T-helper 9 cell (primary cell): ENCODE measurements around the gene STK24.

Experiments used
- DNase-seq: peaks from one replicate; pipeline ENCODE4 v3.0.0-alpha.2; 2020

The STK24 gene

DNA sequence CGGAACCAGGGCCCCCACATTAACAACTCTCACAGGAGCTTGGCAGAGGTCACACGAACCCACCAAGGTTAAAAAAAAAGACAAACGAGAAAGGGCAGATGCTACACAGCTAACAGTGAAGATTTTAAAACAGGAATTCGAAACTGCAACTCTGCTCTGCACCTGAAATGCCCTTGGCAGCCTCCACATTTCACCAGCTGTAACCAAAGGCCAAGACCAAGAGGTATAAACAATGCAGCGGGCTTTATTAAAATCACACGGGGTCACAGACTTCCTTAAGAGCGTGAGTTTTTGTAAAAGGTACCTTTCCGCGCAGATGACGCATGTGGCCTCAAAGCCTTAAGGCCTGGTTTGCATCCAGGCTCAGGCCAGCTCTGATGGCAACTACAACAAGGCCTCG is 88.2 kb downstream of the STK24 start:
- DNase-seq = no peak

DNA sequence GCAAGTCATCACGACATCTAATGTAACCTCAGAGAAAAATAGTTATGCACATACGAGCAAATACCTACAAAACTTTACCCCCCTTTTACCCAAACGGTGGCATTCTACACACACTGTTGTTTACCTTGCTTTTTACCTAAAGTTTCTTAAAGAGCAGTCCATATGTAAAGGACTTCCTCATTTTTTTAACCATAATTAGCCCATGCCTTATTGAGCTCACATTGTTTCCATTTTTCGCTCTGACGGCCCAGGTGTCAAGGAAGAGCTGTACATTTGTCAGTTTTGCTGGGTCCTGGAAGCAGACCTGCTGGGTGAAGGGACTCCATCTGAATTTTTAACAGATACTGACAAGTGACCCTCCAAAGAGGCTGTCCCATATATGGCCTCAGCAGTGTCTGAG is 89.4 kb downstream of the STK24 start:
- DNase-seq = no peak

DNA sequence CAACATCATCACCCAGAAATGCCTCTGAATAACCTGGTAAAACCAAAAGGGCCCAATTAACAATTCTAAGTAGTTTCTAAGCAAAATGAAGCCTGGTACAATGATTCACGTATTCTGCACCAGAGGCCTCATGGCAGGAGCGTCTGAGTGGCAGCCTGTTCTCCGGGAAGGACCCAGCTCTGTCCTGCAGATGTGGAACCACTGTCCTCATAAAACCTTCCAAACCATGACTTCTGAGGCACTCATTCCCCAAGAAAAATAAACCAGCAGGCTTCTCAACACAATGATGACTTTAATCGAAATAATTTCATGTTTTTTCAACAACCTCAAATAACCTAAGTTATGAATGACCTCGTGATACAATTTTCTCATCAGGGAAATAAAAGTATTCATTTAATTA is 89.9 kb downstream of the STK24 start:
- DNase-seq = no peak

DNA sequence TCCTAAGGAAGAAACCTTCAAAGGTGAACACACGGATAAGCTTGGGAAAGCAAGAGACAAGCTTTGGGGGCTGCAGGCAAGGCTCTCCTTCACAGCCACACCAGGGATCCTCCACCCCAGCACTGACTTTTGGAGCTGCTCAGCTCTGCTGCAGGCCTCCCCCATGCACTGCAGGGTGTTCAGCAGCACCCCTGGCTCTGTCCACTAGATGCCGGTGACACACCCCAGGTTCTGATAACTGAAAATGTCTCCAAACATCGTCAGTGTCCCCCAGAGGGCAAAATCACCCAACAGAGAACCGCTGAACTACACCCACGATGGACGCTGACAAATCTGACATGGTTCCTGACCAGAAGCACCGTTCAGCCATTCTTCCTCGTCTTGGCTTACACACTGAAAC is 90.5 kb downstream of the STK24 start:
- DNase-seq = no peak

DNA sequence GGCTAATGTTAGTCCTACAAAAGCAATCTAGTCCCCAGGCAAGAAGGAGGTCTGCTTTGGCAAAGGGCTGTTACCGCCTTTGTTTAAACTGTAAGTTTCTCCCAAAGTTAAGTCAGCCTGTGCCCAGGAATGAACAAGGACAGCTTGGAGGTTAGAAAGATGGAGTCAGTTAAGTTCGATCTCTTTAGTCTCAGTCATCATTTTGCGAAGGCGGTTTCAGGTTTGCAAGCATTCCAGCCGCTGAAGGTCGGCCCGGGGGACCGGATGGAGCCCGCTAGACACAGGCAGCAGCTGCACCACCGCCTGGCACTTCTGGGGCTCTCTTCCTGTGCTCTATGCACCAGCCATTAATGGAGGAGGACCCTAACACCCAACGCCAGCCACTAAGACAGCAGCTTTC is 91.3 kb downstream of the STK24 start:
- no peak for DNase-seq

DNA sequence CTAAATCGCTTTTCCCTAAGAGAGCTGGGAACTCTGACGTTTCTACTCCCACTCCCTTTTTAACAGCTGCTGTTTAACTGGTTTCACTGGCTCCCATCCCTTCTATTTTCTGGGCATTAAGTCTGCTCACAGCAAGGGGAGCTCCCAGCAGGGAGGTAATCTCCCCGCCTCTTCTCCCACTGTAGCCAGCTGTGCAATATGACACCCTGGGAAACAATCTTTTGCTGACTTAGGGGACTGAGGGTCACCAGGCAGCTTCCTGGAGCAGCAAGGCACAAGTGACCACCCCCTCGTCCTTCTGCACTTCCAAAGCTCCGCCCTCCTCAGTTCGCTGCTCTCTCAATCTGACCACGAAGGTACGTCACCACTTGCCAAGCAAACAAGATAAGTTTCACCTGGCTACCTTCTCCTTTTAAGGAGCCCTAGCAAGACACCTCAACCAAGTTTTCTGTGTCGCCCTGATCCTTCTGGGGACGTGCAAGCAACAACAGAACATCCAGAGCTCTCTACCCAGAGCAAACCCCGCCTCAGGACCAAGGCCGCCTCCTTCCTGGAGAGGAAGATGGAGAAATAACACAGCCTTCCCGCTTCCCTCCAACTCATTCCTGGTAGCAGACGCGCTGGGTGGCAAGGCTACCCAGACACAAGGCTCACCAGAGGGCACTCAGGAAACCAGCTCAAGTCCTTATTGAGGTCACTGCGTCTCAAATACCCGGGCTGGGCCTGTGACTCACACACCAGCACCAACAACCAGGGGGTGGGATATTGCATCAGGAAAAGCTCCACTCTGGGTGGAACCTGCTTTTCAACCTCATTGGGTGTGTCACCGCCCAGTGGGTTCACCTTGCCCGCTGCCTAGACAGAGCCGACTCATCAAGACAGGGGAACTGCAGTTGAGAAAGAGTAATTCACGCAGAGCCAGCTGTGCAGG is 92.4 kb downstream of the STK24 start:
- DNase-seq = peak; percentile 66

DNA sequence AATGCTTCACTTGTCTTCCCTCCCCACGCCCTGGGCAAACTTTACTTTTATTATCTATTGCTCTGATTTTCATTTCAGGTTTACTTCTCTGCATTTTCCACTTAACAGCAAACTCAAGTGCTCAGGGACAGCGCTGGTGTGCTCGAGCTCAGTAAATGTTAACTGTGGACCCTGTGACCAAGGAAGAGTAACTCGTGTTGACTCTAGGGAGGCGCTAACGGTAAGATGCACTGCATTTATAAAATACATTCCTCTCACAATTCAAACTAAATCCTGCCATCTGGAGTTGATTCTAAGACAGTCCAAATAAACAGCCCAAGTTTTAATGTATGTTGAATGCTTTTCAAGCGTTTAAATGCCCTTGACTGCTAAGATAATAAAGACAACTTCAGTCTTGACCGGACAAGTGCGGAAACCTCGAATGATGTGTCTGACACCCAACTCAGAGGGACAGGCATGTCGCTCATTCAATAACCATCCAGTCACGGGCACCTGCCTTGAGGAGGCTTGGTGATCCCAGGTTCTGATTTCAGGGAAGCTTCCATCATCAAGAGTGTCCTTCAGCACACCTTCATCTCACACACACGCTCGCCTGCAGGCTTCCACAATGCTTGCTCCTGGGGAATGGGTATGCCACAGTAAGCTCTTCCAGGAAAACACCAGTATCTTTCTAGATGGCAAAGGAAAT is 93.2 kb downstream of the STK24 start:
- no peak for DNase-seq

DNA sequence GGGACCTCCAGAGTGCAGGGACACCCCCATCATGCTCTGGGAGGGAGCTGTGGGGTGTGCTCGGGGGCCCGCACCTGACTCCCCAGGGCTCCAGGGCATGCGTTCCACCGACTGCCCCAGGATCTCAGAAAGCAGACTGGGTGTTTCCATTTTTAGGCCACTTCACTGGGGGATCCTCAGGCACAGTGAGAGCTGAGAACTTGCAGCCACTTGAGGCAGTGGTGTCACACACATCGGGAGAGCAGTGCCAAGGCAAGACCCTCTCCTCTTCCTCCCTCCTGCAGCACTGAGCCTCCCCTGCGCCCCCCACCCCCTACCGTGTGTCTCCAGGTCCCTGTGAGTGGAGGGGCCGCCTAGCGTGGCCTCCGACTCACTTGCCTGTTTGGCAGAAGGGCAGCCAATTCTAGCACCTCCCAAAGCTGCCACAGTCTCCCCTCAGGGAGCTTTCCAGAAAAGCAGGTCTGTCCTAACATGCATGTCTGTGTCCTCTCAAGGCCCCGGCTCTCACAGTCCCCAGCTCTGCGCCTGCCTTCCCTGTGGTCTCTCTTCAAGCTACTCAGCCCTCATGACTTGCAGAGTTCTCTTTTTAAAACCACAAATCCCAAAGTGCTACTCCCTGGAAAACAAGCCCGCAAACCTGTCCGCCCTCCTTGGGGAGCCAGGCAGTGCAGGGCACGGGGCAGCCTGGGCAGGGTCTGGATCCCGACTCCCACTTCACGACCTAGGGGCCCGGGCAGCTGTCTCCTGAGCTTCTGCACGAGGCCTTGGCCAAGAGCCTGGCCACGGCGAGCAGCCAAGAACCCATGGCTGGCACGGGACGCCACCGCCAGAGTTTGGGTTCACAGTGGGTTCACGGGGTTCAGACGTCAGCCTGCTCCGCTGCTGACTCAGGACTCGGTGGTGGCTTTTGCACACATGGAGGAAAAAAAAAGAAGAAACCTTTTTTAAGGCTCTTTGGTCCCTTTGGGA is 94.1 kb downstream of the STK24 start:
- DNase-seq = no peak

DNA sequence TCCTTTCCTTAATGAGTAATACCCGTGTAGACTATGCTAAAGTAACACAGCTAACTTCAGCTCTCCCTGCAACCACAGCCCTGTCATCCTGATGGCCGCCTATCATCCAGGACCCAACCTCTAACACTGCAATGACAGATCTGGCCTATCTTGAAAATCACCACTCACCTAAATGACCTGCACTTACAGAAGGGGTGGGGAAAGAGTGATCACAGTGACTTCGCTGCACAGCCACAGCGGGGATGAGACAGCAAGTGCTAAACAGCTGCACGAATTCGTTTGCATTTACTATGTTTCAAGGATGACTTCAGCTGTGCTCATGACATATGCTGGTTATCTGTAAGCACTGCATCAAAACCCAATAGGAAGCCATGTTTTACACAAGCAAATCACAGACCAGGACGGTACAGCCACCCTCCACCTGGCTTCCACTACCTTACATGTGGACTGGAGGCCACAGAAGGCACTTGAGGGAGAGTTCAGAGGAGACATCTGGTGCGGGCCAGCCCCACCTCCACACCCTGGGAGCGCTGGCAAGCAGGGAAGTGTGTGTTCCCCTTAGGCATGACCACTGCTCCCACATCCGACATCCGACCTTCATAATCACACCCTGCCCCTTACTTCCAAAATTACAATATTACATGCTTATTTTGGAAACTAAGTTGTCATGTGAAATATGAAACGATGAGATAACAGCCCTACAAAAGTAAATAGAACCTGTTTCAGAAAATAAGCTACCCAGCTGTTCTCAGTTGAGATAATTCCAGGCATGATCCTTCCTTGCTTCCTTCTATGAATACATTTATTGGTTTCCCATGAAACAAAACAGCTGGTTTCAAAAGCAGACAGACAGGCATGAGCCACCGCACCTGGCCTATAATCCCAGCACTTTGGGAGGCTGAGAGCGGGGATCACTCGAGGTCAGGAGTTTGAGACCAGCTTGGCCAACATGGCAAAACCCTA is 95.7 kb downstream of the STK24 start:
- no peak for DNase-seq

DNA sequence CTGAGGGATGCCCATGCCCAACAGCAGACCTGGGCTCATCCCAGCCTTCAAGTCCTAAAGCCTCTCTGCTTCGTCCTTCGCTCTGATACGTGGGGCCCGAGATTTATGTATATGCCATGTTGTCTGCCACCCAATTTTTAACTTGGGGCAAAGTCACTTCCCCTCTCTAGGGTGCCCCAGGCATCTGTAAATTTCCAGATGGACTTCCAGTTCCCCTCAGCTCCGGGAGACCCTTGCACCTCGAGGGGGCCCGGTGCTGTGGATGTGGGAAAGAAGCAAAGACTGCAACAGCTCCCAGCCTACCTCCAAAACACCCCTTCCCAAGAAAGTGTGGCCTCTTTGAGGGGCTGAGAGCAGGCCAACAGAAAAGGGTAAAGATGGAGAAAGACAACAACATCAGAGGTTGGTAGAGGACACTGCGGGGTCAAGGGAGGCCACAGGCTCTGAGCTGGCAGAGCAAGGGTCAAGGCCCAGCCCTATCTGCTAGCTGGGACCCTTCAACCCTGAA is 97.4 kb downstream of the STK24 start:
- no peak for DNase-seq

DNA sequence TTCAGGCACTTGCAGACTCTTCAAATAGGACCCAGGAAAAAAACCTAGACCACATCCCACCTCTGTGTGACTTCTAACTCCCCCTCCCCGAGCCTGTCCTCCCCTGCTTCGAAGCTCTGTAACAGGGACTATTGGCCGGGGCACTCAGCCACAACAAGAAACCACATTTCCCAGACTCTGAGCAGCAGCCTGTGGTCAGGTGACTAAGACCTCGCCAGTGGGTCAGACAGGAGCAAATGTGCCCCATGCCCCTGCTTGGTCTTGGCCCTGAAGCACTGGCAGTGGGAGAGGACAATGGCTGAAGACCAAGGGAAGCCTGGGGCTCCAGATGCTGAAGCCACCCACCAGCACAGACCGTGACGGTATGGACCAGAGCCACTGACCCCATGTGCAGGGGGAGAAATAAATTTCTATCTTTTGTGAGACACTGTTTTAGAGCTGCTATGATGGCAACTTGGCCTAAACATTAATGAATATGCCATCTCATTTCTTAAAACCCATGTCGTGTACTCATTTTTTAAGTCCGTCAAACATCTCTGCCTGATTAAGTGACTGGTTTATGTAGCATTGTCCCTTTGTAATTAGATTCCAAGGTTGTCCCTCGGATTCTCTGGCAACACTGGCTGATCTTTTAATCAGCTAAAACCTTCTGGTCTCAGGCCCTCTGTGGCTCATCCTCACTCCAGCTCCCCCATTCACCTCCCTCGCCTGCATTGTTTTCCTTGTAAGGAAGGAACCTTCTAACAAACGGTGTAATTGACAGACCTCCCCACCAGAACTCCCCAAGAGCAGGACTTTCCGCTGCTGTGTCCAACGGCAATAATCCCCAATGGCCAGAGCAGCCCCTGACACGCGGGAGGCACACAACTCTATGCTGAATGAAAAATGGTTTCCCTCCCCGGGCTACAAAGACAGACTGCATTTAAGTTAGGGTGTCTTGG is 98.4 kb downstream of the STK24 start:
- no peak for DNase-seq

DNA sequence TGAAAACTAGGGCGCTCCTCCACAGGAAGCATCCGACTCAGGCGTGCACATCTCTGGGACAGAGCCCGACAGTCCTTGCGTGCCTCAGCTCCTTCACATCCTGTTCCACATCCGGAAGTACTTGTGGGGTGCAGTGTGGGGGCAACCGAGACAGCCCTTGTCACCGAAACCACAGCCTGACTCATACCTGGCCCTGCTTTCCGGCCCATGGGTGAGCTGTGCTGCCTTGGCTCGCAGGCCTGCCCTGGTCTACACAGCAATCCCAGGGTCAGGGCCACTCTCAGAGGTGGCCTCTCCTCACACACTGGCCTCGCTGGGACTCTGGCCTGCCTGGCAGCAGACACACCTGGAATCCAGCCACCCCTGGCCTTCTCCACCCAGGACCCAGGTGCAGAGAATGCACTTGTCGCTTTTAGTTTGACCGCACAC is 100.4 kb downstream of the STK24 start:
- peak; percentile 77 for DNase-seq

DNA sequence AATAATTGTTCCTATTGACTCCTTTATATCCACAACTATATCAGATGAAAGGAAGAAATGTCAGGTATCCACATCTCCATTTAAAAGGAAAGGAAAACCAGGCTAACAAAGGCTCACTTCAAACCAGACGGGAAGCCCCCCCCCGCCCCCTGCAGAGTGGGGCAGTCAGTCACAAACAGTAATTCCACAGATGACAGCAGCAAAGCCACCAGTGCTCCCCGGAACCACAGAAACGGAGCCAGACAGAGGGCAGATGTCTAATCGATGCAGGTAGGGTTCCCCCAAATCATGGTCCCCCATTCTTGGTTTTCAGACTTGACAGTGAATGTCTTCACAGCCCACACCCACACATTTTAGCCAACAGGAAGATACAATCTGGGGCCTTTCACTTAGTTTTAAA is 100.8 kb downstream of the STK24 start:
- DNase-seq = peak; percentile 54

DNA sequence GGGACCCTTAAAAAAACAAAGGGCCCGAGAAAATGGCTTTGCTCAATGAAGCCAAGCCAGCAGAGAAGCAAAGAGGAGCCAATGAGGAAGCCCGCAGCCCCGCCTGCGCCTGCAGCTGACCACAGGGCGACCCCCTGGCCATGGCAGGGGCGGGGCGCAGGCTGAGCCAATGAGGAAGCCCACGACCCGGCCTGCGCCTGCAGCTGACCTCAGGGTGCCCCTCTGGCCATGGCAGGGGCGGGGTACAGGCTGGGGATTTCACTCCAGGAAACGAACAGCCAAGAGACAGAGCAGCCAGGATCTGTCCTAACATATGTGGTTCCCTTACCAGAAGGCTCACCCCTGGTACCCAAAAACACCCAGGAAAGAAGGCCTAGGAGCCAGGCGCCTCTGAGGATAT is 101.4 kb downstream of the STK24 start:
- DNase-seq = no peak

DNA sequence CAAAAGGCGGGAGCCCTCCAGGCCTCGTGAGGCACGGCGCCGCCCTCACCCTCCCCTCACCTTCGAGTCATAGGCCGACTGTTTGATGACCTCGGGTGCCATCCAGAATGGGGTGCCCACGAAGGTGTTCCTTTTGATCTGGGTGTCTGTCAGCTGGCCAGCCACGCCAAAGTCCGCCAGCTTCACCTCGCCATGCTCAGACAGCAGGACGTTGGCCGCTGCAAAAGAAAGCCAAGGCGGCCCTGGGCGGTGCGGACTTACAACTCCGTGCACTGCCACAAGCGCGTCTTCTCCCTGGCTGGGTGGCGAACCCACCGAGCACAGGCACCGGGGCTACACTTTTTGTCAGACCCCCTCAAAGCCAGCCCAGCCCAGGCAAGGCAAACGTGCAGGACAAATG is 102.1 kb downstream of the STK24 start:
- no peak for DNase-seq

DNA sequence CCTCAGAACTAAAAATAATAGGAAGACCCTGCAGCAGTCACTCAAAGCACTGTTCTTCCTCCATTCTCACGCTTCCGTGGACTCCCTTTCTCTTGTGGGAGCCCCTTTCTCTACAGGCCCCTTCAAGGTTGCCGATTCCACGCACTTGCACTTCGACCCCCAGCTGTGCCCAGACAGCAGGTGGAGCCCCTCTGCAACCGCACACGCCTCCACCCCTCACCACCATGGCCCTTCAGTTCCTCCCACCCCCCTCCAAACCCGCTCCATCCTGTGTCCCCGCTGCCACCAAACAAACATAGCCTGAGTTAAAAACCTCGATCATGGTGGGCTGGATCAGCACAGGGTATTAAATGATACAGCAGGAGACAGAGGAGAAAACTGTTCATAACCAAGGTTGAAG is 102.6 kb downstream of the STK24 start:
- DNase-seq = no peak

DNA sequence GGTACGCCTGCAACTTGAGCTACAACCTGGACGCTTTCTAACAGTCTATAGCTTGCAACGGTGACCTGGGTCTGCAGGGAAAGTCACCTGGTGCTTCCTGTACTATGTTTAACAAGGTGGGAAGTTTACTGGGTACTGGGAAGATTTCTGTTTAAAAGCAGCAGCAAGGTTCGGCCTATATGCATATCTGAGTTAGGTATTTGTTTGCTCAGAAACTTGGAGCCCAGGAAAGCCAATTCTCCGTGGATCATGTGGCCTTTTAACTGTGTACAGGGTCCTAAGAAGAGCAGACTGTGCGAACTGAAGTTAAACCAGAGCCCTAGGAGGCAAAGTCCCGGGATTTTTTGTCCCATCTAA is 103.1 kb downstream of the STK24 start:
- no peak for DNase-seq

DNA sequence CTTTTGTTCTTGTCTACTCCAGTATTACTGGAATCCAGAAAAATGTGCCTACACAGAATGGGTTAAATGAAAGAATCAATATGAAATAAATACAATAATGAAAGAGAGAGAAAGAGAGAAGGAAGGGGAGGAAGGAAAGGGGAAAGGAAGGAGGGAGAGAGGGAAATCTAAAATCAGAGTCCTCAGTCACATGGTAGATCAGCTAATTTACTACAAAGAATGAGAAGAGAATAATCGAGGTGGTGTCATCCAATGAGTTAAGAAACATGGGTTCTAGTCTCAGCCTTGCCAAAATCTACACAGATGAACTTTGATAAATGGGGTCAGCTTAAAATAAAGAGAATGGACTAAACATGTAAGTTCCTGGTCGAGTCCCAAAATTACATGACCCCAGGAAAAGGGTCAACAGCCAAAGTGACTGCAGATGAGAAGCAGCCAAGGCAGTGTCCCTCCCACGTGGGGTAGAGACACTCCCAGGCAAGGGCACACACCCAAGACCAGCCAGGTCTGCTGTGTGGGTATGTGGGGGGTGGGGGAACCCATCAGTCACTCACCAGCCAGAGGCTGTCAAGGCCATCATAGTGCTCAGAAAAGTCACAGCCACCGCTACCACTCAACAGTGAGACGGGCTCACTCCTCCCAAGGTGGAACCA is 103.6 kb downstream of the STK24 start:
- no peak for DNase-seq

DNA sequence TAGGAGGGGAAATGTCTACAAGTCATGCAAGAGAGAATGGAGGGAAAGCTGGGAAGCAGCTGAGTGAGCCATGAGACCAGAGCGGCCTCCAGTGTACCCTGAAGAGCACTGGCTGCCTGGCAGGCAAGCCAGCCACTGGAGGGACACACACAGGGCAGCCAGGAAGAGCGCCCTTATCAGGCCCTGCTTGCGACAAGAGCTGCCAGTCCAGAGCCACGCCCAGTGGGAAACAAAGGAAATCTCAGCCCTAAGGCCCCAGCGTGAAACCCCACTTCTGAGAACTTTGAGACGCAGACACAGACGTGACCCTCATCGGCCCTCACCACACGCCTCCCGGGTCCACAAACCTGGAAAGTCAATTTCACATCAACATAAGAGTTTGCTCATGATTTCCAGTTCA is 105.0 kb downstream of the STK24 start:
- DNase-seq = no peak

DNA sequence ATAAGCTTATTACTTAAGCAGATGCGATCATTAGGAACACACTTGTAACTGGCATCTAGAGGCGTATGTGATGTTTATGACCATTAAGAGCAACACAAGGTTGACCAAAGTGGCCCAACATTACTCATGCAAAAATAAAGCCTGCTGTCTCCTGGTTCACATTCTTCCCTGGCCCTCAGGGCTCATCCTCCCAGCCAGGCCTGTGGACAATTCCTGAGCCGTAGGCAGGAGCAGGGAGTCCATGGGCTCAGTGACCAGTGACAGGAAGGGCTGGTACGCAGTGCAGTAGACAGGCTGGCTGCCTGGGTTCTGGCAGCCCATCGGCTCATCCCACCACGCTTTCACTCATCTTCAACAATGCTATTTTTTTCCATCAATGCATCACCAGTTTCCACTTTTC is 106.0 kb downstream of the STK24 start:
- no peak for DNase-seq
